K562 (cell line): ENCODE results near the gene SYNGR3. TPM values are rescaled to one million over a fixed set of nuclear protein-coding genes. Genes with fewer than 3 reads are reported as not detected.

ENCODE experiments used
- CBFA2T2 ChIP-seq: fragments of 450-650 bp; conservative IDR thresholded peaks from 2 replicates; pipeline ENCODE4 v1.6.1; 2017; ENCODE audit warnings: mild to moderate bottlenecking
- MGA ChIP-seq: fragments of 450-650 bp; IDR thresholded peaks from 2 replicates; pipeline ENCODE4 v1.6.1; 2016; ENCODE audit warnings: mild to moderate bottlenecking, moderate library complexity
- MNT ChIP-seq, 2 experiments: fragments of 450-650 bp; conservative IDR thresholded peaks; 2 replicates each; pipeline ENCODE4 v1.6.1; 2017; ENCODE audit warnings: mild to moderate bottlenecking in 2 of 2, moderate library complexity in 2 of 2
- NR2C2 ChIP-seq, 2 experiments: fragments of 200-800 bp in 1 of 2; sonication (Bioruptor generic) in 1 of 2; sonication (generic) in 1 of 2; formaldehyde crosslinking in 1 of 2; IDR thresholded peaks; 2 replicates each; pipeline versions ENCODE4 v1.6.1 to v1.8.0; 2016 to 2022; ENCODE audit warnings: mild to moderate bottlenecking in 1 of 2, missing compliant biosample characterization in 1 of 2, missing genetic modification characterization in 1 of 2, missing genetic modification reagents in 1 of 2
- ZNF311 ChIP-seq: fragments of 250-450 bp; sonication (Bioruptor Pico); IDR thresholded peaks from 2 replicates; pipeline ENCODE4 v1.4.0; 2020; ENCODE audit warnings: mild to moderate bottlenecking, moderate library complexity
- polyA plus RNA-seq, 8 experiments: library from polyadenylated mRNA; depleted of rRNA in 4 of 8; stranded (reverse) in 5 of 8; unstranded in 3 of 8; fragments of >200 nt; fragmentation: Nextera tagmentation in 2 of 8; fragmentation: Illumina TruSeq in 1 of 8; extraction: Ambion mirVana in 2 of 8; extraction: Trizol in 1 of 8; gene quantifications; 2 replicates each; pipeline versions ENCODE4 v1.2.1 to v1.2.3, GENCODE V29; 2011 to 2014; ENCODE audit warnings: inconsistent platforms in 1 of 8, missing spikeins in 1 of 8
- total RNA-seq, 7 experiments: library from RNA; depleted of rRNA in 6 of 7; stranded (reverse); fragments of >200 nt in 6 of 7; fragmentation: Illumina TruSeq in 2 of 7; extraction: Trizol in 2 of 7; gene quantifications; 2 replicates each; pipeline versions ENCODE4 v1.2.1 to v1.2.3, GENCODE V29; 2011 to 2021; ENCODE audit warnings: low replicate concordance in 1 of 7

The SYNGR3 gene
- total and polyA plus RNA-seq, 9 of the 15 experiments (the other 6 are each of a cell fraction or from before 2014, with no cell fraction given) = 3.7 to 69.2 (median 36.3) TPM

GRCh38 chr16:1959269-1960039 is 30.3 kb upstream of the SYNGR3 start, which contains the start of gene NDUFB10 (continued):
- TF ChIP-seq MNT (conservative IDR thresholded peaks at IDR 0.05) = peak in 1 of 2 experiments; percentile 82; a peak in 2 of 4 replicates
- TF ChIP-seq NR2C2 (CRISPR knock-in tag; IDR thresholded peaks at IDR 0.05) = peak; percentile 79
- TF ChIP-seq NR2C2 (tag; IDR thresholded peaks at IDR 0.05) = peak; percentile 85
- TF ChIP-seq MGA = peak; percentile 57
- TF ChIP-seq ZNF311 (CRISPR knock-in tag) = no peak
- TF ChIP-seq CBFA2T2 = no peak
